GM23338 (cell line): ENCODE measurements around the gene CUL7.

Experiments used
- CREB1 ChIP-seq: fragments of 250-450 bp; sonication (Bioruptor Pico); IDR thresholded peaks from 2 replicates; pipeline ENCODE4 v1.5.0; 2020; ENCODE audit warnings: low read depth, mild to moderate bottlenecking, moderate library complexity
- CTCF ChIP-seq, 2 experiments: fragments of 200-600 bp in 1 of 2; sonication (generic) in 1 of 2; conservative IDR thresholded peaks; 2 replicates each; pipeline versions ENCODE4 v1.5.1 to v1.6.1; 2016 to 2017; ENCODE audit warnings: antibody characterized with exemption in 2 of 2, low read depth in 2 of 2, mild to moderate bottlenecking in 2 of 2, moderate library complexity in 1 of 2
- ETS1 ChIP-seq: IDR thresholded peaks from 2 replicates; pipeline ENCODE4 v1.6.1; 2016; ENCODE audit warnings: antibody characterized with exemption
- EZH2 ChIP-seq: fragments of 200-600 bp; sonication (generic); IDR thresholded peaks from one replicate; pipeline ENCODE4 v1.8.0; 2017; ENCODE audit warnings: antibody characterized with exemption, mild to moderate bottlenecking, low read depth; ENCODE audit not compliant: unreplicated experiment
- EZH2phosphoT487 ChIP-seq: fragments of 200-600 bp; sonication (generic); IDR thresholded peaks from one replicate; pipeline ENCODE4 v1.8.1; 2018; ENCODE audit warnings: antibody characterized with exemption; ENCODE audit not compliant: unreplicated experiment
- JUNB ChIP-seq: IDR thresholded peaks from one replicate; pipeline ENCODE4 v1.6.1; 2016; ENCODE audit warnings: antibody characterized with exemption; ENCODE audit not compliant: unreplicated experiment
- NANOG ChIP-seq: IDR thresholded peaks from 2 replicates; pipeline ENCODE4 v1.6.1; 2016; ENCODE audit warnings: antibody characterized with exemption, borderline replicate concordance
- POLR2AphosphoS5 ChIP-seq: IDR thresholded peaks from 2 replicates; pipeline ENCODE4 v1.6.1; 2016; ENCODE audit warnings: antibody characterized with exemption, low read depth
- REST ChIP-seq: IDR thresholded peaks from one replicate; pipeline ENCODE4 v1.6.1; 2018; ENCODE audit warnings: antibody characterized with exemption; ENCODE audit not compliant: unreplicated experiment
- STAT1 ChIP-seq: IDR thresholded peaks from one replicate; pipeline ENCODE4 v1.6.1; 2016; ENCODE audit warnings: antibody characterized with exemption; ENCODE audit not compliant: unreplicated experiment
- ZNF114 ChIP-seq: fragments of 250-450 bp; sonication (Bioruptor Pico); IDR thresholded peaks from 2 replicates; pipeline ENCODE4 v1.5.0; 2020; ENCODE audit warnings: mild to moderate bottlenecking, moderate library complexity

GRCh38 chr6:43016176-43016942 is 37.3 kb downstream of the CUL7 start:
- TF ChIP-seq CTCF (conservative IDR thresholded peaks at IDR 0.05; ENCODE audit: low read depth in 2 of 2) (no peak), POLR2AphosphoS5 (no peak), REST (no peak), EZH2 (no peak), EZH2phosphoT487 (no peak), CREB1 (no peak), ETS1 (no peak), JUNB (no peak), ZNF114 (CRISPR knock-in tag) (no peak), NANOG (no peak), STAT1 (no peak)
